Measurements from ENCODE around the gene SLC41A3.

- TF ChIP-seq CTCF (IDR thresholded peaks at IDR 0.05) (no peak), POLR2A (IDR thresholded peaks at IDR 0.05) (no peak)
Measured at GRCh38 chr3:126016616-126017015, 67.3 kb downstream of the SLC41A3 start.
